ENCODE results near the gene WDTC1.
A peak's percentile ranks its signal among the peaks of the same experiment; 100 is the strongest.

Gene WDTC1

DNA sequence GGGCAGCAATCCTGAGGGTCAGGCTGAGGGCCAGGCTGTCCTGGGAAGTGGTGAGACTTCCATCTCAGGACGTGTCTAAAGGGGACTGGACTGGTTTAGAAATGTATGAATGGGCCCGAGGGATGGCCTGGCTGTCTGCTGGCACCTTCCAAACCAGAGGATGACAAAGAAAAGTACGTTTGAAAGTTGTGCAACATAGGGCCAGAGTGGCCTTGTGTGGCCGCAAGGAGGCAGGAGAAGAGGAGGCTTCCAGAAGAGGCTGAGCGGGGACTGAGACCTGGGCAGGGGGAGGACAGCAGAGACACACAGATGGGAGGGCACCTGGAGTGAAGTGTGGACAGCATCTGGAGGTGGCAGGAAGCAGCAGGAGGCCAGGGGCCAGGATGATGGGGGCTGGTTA, 104.8 kb downstream of the WDTC1 start:
- no peak for DNase-seq

DNA sequence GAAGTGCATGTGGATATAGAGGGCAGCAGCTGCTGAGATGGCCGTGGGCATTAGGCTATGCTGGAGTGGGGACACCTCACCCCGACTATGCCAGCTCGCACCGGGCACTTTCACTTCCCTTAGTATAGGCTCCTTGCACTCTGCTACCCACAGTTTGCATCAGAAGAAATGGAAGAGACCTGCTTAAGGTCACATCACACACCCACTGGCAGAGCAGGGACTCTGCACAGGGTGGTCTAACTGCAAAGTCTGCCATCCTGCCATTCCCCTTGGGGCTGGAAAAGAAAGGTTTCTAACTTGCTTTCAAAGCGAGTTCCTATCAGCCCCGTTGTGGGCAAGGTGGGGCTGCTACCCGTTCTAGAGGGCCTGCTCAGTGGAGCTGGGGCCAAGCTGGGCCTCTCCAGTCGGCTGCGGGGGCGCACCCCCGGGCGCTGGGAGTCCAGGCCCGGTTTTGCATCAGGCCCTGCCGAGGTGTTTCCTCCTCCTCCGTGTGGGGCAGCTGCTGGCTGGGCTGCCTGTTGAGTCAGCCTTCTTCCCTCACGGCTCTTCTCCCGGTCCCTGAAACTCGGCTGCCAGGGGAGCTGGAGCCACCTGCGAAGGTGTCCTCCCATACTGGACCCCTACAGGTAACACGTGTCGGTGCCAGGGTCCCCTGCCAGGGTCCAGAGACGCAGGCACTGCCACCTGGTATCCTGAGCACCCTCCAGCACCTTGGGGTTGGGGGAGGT, 107.3 kb downstream of the WDTC1 start, which contains the start of gene SYTL1:
Gene SYTL1, plus strand, starts transcription at position 498 of the 728 bp plus-strand sequence. CDS start 3,313 bp downstream, outside the sequence.
- peak; percentile 58 for DNase-seq

DNA sequence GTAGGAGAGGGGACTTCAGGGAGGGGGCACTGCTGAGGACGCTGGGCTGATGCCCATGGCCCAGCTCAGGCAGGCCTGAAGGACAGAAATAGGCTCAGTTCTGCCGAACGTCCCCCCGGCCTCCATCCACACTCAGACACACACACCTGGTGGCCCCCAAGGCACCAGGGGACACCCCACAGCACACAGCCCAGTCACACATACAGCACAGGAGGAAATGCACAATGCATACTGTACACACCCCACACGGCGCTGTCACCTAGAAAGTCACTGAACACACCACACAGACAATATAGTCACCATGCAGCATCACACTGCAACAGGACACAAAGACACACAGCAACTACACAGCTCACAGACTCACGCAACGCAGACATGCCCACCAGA, 108.0 kb downstream of the WDTC1 start:
- DNase-seq, result no peak

DNA sequence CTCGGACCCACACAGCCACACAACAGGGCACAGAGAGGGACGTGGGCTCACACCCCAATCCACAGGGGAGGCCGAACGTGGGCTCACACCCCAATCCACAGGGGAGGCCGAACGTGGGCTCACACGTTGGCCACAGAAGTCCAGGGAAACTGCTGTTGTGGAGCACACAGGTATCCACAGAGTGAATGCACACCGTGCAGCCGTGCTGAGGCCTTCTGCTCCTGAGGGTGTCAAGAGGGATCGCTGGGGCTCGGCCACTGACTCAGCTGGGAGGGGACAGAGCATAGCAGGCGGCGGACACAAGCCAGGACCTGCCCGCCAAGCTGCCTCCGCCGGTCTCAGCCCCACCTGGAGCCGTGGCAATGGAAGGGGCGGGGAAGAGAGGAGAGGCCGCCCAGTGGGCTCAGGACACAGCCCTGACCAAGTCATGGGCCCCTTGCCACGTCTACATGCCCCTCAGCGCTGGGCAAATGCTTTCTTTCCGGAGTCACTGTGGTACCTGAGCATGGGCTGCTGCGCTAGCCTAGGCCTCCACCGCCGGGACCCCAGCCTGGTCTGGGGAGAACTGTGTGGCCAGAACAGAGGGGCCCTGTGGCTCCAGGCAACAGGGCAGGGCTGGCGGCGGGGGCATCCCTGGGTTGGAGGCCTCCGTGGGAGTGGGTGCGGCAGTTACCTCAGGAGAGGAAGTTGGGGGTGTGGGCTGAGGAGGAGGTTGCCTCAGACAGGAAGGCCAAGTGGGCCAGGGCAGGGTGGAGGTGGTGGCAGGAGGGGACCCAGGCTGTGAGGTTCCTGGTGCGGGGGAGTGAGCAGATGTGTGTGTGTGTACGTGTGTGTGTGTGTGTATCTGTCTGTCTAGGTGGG, 108.6 kb downstream of the WDTC1 start:
- peak; percentile 64 for DNase-seq

DNA sequence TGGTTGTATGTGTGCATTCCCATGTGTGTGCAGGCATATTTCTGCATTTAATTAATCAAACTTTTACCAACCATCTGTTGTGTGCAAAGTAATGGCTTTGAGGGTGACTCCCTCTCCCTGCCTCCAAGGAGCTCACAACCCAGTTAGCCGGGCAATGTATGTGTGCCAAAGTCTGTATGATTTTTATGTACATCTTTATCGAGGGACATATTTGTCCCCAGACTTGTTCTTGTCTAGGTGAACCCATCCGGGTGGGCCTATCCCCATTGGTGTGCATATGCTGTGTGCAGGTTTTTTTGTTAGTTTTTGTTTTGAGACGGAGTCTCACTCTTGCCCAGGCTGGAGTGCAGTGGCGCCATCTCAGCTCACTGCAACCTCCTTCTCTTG, 109.2 kb downstream of the WDTC1 start:
- DNase-seq, result no peak

DNA sequence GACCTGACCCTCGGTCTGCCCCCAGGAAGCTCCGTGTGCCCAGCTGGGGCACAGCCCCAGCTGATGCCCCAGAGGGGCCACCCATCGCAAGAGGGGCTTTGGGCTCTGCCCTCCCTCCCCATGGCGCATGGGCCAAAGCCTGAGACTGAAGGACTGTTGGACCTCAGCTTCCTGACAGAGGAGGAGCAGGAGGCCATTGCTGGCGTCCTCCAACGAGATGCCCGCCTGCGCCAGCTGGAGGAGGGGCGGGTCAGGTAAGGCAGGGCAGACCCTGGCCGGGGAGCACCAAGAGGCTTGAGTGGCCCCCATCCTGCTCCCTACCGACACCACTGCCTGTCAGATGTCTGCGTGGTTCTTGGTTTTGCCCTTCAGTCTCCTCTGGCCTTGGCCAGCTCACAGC, 110.8 kb downstream of the WDTC1 start:
- DNase-seq, result no peak

DNA sequence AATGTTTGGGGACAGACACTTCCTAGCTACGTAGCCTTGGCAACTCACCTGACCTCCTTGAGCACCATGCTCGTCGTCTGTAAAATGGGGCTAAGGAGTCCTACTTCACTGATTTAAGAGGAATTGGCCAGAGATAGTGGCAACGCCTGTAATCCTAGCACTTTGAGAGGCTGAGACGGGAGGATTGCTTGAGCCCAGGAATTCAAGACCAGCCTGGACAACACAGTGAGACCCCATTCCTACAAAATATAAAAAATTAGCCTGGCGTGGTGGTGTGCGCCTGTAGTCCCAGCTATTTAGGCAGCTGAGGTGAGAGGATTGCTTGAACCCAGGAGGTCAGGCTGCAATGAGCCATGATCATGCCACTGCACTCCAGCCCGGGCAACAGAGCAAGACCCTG, 111.9 kb downstream of the WDTC1 start:
- no peak for DNase-seq

DNA sequence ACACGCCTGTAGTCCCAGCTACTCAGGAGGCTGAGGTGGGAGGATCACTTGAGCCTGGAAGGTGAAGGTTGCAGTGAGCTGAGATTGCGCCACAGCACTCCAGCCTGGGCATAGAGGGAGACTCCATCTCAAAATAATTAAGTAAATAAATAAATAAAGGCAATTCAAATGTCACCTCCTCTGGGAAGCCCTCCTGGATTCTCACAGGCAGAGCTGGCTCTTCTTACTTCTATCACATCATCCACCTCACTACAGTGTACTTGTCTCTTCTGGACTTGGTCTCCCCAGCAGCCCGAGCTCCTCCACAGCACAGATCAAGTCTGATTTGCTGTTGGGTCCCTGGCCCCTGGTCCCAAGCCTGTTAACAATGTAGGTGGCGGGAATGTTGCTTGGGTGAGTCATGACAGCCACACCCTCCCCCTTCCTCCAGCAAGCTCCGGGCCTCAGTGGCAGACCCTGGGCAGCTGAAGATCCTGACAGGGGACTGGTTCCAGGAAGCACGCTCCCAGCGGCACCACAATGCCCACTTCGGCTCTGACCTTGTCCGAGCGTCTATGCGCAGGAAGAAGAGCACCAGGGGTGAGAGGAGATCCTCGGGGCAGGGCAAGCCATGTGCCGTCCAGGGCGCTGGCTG, 112.7 kb downstream of the WDTC1 start:
- no peak for DNase-seq

DNA sequence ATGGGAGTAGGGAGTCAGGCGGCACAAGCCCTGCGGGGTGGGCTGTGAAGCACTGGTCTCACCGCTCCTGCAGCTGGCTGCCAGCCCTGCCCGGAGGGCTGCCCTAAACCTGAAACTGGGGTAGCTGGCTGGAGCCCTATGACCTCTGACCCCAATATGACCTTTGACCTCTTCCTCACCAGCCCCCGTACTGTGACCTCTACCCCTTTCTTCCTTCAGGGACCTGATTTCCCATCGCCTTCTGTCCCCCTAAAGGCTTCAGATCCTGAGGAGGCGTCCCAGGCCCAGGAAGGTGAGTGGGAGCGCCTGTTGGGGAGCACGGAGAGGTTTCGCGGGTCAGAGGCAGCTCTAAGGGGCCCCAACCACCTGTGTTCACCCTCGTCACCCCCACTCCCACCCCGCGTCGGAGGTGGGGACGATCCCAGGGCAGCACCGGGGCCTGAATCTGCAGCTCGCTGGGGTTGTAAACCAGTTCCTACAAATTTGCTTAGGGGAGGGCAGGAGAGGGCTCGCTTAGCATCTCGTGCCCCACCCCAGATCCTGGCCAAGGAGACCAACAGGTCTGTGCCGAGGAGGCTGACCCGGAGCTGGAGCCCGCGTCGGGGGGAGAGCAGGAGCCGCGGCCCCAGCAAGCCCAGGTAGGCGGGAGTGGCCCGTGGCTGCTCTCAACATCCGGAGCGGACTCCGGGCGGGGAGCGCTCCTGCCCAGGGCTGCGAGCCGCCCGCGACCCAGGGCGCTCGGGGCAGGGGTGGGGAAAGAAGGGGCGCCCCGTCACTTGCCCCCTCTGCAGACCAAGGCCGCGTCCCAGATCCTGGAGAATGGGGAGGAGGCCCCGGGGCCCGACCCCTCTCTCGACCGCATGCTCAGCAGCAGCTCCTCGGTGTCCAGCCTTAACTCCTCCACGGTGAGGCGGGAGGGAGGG, 114.7 kb downstream of the WDTC1 start:
- no peak for DNase-seq

DNA sequence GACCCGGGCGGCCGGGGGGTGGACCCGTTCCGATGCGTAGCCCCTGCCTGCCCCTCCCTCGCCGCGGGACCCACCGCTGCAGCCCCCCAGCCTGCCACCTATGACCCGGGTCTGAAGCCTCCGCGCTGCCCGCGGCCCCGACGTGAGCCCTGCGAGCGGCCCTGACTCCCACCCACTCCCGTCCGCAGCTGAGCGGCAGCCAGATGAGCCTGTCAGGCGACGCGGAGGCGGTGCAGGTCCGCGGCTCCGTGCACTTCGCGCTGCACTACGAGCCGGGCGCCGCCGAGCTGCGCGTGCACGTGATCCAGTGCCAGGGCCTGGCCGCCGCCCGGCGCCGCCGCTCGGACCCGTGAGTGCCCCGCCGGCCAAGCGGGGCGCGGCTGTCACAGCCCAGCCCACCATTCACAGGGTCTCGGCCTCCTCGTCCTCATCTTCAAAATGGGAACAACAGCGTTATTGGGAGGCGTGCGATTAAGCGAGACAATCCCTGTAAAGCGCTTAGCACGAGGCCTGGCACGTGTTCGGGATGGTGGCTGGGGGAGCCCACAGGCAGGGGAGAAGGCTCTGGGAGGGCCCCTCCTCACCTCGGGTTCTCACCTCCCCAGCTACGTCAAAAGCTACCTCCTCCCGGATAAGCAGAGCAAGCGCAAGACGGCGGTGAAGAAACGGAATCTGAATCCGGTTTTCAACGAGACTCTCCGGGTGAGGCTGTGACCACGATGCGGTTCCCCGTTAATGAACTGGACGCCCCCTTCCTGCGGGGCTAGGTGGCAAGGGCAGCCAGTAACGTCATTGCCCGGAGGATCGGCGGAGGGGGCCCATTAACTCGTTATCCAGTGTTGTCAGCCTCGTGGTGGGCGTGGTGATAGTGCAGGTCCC, 115.6 kb downstream of the WDTC1 start:
- DNase-seq, result no peak

DNA sequence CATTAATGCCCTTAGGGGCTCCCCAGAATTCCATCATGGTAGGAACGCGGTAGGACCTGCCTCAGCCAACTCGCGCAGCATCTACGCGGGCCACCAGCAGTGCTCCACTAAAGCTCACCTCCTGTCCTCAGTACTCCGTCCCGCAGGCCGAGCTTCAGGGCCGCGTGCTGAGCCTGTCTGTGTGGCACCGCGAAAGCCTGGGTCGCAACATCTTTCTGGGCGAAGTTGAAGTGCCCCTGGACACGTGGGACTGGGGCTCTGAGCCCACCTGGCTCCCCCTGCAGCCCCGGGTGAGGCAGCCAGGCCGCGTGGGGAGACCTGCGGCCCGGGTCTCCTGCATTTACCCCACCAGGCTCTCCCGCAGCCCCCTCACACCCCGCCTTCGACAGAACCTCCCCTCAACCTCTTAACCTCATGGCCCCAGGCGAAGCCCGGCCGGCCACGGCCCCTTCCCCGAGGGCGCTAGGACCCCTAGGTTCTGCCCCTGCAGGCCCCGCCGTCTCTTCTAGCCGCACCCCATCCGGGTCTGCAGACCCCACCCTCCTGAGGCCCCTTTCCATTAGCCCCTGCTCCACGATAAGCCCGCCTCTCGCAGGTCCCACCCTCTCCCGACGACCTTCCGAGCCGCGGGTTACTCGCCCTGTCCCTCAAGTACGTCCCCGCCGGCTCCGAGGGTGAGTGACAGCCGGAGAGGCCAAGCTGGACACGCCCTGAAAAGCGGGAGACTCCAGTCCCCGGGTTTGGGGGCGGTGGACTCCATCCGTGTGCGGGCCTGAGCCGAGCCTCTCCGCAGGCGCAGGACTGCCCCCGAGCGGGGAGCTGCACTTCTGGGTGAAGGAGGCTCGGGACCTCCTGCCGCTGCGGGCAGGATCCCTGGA, 116.5 kb downstream of the WDTC1 start:
- no peak for DNase-seq

DNA sequence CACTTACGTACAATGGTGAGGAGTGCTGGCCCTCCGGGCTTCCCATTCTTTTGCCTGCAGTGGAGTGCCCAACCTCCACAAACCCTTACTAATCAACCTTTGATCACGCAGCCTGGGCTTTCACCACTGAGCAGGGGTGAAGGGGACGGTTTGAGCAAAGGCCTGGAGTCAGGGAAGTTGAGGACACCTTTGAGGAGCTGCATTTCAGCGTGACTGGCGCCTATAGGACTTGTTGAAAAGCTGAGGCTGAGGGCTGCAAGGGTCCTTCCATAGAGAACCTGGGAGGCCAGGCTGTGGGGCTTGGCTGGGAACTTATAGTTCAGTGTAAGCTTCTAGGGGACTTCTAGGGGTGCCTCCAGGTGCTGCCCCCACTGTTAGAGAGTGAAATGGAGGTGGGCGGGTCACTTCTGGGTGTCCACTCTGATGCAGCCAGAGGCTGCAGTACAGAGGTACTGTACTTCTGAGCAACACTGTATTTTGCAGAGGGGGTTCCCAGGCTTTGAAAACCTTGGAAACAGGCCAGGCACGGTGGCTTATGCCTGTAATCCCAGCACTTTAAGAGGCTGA, 117.2 kb downstream of the WDTC1 start:
- DNase-seq, result no peak

DNA sequence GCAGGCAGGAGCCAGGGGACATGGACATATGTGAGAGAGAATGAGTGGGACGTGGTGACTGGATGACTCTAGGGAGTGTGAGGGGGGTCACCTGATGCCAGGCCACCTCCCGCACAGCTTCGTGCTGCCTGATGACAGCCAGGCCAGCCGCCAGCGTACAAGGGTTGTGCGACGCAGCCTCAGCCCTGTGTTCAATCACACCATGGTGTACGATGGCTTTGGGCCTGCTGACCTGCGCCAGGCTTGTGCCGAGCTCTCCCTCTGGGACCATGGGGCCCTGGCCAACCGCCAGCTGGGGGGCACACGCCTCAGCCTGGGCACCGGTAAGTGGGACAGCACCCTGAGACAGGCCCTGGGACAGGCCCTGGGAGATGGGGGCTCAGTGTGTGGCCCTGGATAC, 118.7 kb downstream of the WDTC1 start:
- no peak for DNase-seq

DNA sequence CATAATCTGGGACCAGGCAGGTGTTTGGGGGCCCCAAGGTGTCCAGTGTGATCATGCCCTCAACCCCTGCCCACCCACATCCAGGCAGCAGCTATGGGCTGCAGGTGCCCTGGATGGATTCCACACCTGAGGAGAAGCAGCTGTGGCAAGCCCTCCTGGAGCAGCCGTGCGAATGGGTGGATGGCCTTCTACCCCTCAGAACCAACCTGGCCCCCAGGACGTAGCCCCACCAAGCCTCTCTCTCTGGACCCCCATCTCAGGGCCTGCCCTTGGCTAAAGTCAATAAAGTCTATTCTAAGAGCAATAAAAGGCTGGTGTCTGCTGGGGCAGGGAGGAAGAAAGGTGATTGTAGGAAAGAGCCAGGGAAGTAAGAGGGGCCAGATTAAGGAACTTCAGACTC, 119.2 kb downstream of the WDTC1 start:
- DNase-seq, result no peak

DNA sequence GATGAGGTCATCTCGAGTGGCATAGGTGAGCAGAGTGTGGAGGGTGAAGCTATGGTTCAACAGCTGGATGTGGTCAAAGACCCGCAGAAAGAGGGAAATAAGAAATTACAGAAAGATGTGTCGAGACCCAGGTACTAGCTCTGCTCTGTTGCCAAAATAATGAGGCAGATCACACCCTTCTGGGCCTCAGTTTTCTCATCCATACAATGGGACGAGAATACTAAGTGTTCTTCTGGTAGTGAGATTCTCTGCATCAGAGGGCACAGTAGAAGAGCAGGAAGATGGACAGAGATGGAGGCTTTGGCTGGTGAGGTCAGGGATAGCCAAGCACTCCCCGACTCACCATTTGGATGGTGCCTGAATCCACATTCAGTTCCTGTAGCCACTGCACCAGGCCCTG, 121.3 kb downstream of the WDTC1 start:
- no peak for DNase-seq

DNA sequence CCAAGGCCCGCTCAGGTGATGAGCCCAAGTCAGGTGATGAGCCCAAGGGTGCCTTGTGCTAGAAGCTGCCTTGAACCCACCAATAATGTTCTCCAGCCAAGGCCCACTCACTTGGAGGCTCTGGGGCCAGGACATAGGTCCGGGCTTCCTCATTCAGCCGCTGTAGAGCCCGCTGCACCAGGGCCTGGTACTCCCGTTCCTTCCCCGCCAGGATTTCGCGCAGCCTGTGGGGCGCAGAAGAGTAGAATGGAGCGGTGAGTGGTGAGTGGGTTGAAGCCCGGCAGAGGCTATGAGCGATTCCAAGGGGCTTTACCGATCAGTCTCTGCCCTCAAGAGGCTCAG, 121.8 kb downstream of the WDTC1 start:
- DNase-seq, result no peak

DNA sequence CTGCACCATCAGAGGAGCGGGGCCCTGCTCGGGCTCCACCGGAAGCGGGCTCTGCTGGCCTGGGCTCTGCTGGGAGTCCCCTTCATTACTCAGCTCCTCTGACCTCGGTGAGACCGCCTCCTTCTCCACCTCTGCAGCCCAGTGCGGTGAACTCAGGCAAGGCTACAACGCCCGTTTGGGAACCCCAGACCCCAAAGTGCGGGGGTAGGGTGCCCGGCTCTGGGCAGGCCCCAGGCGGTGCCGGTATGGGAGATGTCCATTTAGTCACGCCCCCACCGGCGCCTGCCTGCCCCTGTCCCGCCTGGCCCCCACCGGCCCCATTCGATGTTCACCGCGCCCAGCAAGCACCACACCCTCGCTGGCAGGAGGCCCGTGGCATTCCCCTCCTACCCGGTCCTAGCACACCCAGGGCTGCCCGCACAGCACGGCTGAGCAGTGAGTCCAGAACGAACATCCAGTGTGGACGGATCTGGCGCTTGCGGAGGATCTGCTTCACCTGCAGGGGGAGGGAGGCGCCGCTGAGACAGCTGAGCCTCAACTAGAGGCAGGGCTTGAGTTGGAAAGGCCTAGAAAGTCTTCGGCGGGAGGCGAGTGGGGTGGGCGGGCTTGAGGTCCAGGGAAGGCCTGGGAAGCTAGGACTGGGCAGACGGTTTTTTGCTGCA, 122.3 kb downstream of the WDTC1 start:
- peak; percentile 44 for DNase-seq

DNA sequence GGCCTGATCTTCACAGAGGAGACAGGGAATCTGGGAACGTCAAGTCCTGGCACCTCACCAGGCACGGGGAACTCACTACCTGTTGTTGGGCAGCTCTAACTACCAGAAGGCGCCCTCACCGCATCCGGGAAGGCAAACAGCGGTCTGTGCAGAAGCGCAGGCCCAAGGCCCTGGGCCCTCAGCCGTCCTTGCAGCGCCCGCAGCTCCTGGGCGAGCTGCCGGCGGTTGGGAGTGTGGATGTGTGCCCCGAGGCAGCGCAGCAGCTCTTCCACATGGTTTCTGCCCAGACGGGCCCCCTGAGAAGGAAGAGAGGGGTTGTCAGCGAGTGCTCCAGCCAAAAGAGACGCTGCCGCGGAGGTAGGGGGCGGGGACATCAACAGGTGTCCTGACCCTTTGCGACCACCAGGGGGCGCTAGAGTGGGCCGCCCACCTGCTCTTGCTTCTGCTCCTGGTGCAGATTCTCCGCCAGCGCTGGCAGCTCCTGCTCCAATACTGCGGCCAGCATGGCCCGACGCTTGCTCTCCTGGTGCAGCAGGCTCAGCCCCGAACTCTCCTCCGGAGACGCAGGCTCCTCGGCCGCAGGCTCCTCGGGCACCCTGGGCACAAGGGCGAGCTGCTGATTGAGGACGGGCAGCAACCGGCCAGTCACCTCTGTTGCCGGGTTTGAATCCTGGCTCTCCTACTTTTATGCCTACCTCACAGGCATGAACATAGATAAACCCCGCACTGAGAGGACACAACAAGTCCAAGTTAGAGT, 123.0 kb downstream of the WDTC1 start:
- peak; percentile 84 for DNase-seq
